HL-60 (cell line): Measurements from ENCODE around the gene C10orf105.

ENCODE experiments used
- GABPA ChIP-seq: IDR thresholded peaks from 2 replicates; pipeline ENCODE4 v1.6.1; 2012; ENCODE audit warnings: low read depth
- POLR2AphosphoS5 ChIP-seq: IDR thresholded peaks from 2 replicates; pipeline ENCODE4 v1.6.1; 2012; ENCODE audit warnings: low read depth
- REST ChIP-seq: IDR thresholded peaks from 2 replicates; pipeline ENCODE4 v1.6.1; 2012; ENCODE audit warnings: low read depth; ENCODE audit not compliant: insufficient replicate concordance
- TF ChIP-seq, protein P1 (sequence below): IDR thresholded peaks from one replicate; pipeline ENCODE4 v1.5.1; 2011; ENCODE audit warnings: low read length, control low read depth, inconsistent platforms; ENCODE audit not compliant: insufficient read depth

DNA sequence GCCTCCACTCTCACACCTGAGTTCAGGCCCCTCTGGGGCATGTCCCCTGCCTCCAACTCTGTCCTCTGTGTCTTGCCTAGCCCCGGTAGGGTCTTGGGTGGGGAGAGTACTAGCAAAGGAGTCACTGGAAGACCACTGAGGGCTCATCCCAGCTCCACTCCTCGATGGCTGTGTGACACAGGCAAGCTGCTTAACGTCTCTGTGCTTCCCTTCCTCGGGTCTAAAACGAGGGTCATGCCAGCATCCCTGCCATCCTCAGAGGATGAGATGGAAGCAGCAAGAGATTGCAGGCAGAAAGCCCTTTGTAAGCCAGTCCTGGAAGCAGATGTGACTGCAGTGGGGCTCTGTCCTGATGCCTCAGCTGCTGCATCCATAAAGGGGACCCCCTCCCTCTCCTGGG, 15.2 kb upstream of the C10orf105 start:
- TF ChIP-seq, protein P1, sequence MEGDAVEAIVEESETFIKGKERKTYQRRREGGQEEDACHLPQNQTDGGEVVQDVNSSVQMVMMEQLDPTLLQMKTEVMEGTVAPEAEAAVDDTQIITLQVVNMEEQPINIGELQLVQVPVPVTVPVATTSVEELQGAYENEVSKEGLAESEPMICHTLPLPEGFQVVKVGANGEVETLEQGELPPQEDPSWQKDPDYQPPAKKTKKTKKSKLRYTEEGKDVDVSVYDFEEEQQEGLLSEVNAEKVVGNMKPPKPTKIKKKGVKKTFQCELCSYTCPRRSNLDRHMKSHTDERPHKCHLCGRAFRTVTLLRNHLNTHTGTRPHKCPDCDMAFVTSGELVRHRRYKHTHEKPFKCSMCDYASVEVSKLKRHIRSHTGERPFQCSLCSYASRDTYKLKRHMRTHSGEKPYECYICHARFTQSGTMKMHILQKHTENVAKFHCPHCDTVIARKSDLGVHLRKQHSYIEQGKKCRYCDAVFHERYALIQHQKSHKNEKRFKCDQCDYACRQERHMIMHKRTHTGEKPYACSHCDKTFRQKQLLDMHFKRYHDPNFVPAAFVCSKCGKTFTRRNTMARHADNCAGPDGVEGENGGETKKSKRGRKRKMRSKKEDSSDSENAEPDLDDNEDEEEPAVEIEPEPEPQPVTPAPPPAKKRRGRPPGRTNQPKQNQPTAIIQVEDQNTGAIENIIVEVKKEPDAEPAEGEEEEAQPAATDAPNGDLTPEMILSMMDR = no peak
- TF ChIP-seq POLR2AphosphoS5 = no peak
- TF ChIP-seq REST = no peak
- no peak for TF ChIP-seq GABPA
